Measurements from ENCODE around the gene OPRL1. TPM values are rescaled to one million over a fixed set of nuclear protein-coding genes. Genes with fewer than 3 reads are reported as not detected.

OPRL1 gene
- total RNA-seq, 1 experiment from 2014 or later = 1.5 TPM

- POLR2A ChIA-PET (ENCODE audit: unreplicated experiment) = no interaction called here
- no peaks in the 10 kb centered on the region; the same call in 1 of the 2 replicates for H4K20me1 ChIP-seq (ENCODE audit: insufficient read depth)
- DNase-seq = no peak
- no peak overlapping the region for H3K4me2 ChIP-seq
- H3K36me3 ChIP-seq (ENCODE audit: low read depth) = no peaks in the 10 kb centered on the region
- no peaks in the 10 kb centered on the region for H3K79me2 ChIP-seq (ENCODE audit: low read depth)
- no peak overlapping the region for H3K4me3 ChIP-seq
- H2AFZ ChIP-seq = no peak overlapping the region
- no TSS peak for BruUV-seq (replicated peaks)
- H3K9me3 ChIP-seq (ENCODE audit: insufficient read depth, low read depth) = no peaks in the 10 kb centered on the region
- CTCF ChIA-PET = no interaction called here
- no peaks in the 10 kb centered on the region for H3K4me1 ChIP-seq (replicated peaks; ENCODE audit: insufficient read depth)
- no peaks in the 10 kb centered on the region for H3K9me2 ChIP-seq (ENCODE audit: insufficient read depth)
- TF ChIP-seq EZH2 (IDR thresholded peaks at IDR 0.05; ENCODE audit: low read depth) = no peak
- no peak for TF ChIP-seq CTCF (conservative IDR thresholded peaks at IDR 0.05)
- intact Hi-C loops (cut with micrococcal nuclease; ENCODE audit: unreplicated experiment) = no loop called here
- no peaks in the 10 kb centered on the region for H3F3A ChIP-seq (ENCODE audit: insufficient read depth, low read depth)
- peaks cover 25% of the 10 kb centered on the region for H3K27me3 ChIP-seq (ENCODE audit: insufficient read depth, low read depth)
- no peak overlapping the region for H3K27ac ChIP-seq
These were observed 13.2 kb downstream of the OPRL1 start for GRCh38 chr20:64093013-64093503.

GRCh38 chr20:64095455-64095854 is 15.6 kb downstream of the OPRL1 start:
- Histone ChIP-seq H3F3A (ENCODE audit: insufficient read depth, low read depth) (no peaks in the 10 kb centered on the region), H3K9me2 (ENCODE audit: insufficient read depth) (no peaks in the 10 kb centered on the region), H3K4me3 (no peak overlapping the region), H3K4me1 (replicated peaks; ENCODE audit: insufficient read depth) (no peaks in the 10 kb centered on the region), H4K20me1 (ENCODE audit: insufficient read depth) (no peaks in the 10 kb centered on the region; the same call in 1 of the 2 replicates), H3K36me3 (ENCODE audit: low read depth) (no peaks in the 10 kb centered on the region), H2AFZ (no peak overlapping the region), H3K9me3 (ENCODE audit: insufficient read depth, low read depth) (no peaks in the 10 kb centered on the region), H3K27me3 (ENCODE audit: insufficient read depth, low read depth) (peaks cover 37% of the 10 kb centered on the region), H3K79me2 (ENCODE audit: low read depth) (no peaks in the 10 kb centered on the region), H3K4me2 (no peak overlapping the region), H3K27ac (no peak overlapping the region)
- ChIA-PET POLR2A (ENCODE audit: unreplicated experiment) (no interaction called here), CTCF (no interaction called here)
- intact Hi-C loops (cut with micrococcal nuclease; ENCODE audit: unreplicated experiment) = no loop called here
- BruUV-seq (replicated peaks) = no TSS peak
- no peak for DNase-seq
- TF ChIP-seq CTCF (conservative IDR thresholded peaks at IDR 0.05) (no peak), EZH2 (IDR thresholded peaks at IDR 0.05; ENCODE audit: low read depth) (no peak)

GRCh38 chr20:64095927-64096326 is 16.0 kb downstream of the OPRL1 start:
- Histone ChIP-seq H4K20me1 (ENCODE audit: insufficient read depth) (no peaks in the 10 kb centered on the region), H3K36me3 (ENCODE audit: low read depth) (no peaks in the 10 kb centered on the region), H3K4me3 (no peak overlapping the region), H3K27ac (no peak overlapping the region), H3K27me3 (ENCODE audit: insufficient read depth, low read depth) (peaks cover 41% of the 10 kb centered on the region), H3F3A (ENCODE audit: insufficient read depth, low read depth) (no peaks in the 10 kb centered on the region), H3K79me2 (ENCODE audit: low read depth) (no peaks in the 10 kb centered on the region), H3K4me1 (replicated peaks; ENCODE audit: insufficient read depth) (no peaks in the 10 kb centered on the region), H3K4me2 (no peak overlapping the region), H3K9me2 (ENCODE audit: insufficient read depth) (no peaks in the 10 kb centered on the region), H3K9me3 (ENCODE audit: insufficient read depth, low read depth) (no peaks in the 10 kb centered on the region), H2AFZ (no peak overlapping the region)
- ChIA-PET POLR2A (ENCODE audit: unreplicated experiment) (no interaction called here), CTCF (no interaction called here)
- BruUV-seq (replicated peaks) = no TSS peak
- no peak for TF ChIP-seq EZH2 (IDR thresholded peaks at IDR 0.05; ENCODE audit: low read depth)
- TF ChIP-seq CTCF (conservative IDR thresholded peaks at IDR 0.05) = no peak
- intact Hi-C loops (cut with micrococcal nuclease; ENCODE audit: unreplicated experiment) = no loop called here
- no peak for DNase-seq

All from PC-9 (cell line).